HCT116 (cell line): Measurements from ENCODE around the gene SPAG6. TPM values are rescaled to one million over a fixed set of nuclear protein-coding genes. Genes with fewer than 3 reads are reported as not detected.

Experiments
- ATAC-seq: fragments of 200-7000 bp; cut with Tn5 transposase; 2 replicates; pipeline ENCODE4 v1.9.1; 2020; ENCODE audit warnings: mild to moderate bottlenecking, moderate library complexity
- BruUV-seq: library from RNA; stranded (reverse); fragments of 400-500 nt; replicated peaks from 2 replicates; lab custom pipeline; 2021; lab: Mats Ljungman, UMichigan
- CTCF ChIA-PET: fragments of 300-600 bp; sonication (Branson Sonifier 250); formaldehyde crosslinking; loops from one replicate; lab custom pipeline; 2021; ENCODE audit warnings: antibody characterized with exemption; lab: Charles Lee
- POLR2A ChIA-PET: fragments of 300-600, 350-600 bp; sonication (Branson Sonifier 250); formaldehyde crosslinking; loops from one replicate; lab custom pipeline; 2021; ENCODE audit warnings: antibody characterized with exemption; lab: Charles Lee
- RAD21 ChIA-PET, 2 experiments: fragments of 300-600 bp; sonication (Branson Sonifier 250); formaldehyde crosslinking; loops; one replicate each; lab custom pipeline; 2023; ENCODE audit warnings: low total read pairs in 2 of 2; ENCODE audit not compliant: uncharacterized antibody in 2 of 2, unreplicated experiment in 2 of 2, low non-redundant PET in 1 of 2; lab: Charles Lee
- DNase-seq: peaks from one replicate; pipeline ENCODE4 v3.0.0-alpha.2; 2010; ENCODE audit warnings: low read depth, low spot score
- H2AFZ ChIP-seq: fragments of 200-600 bp; shearing (Covaris generic), sonication (generic); 2 replicates; pipeline ENCODE4 v1.6.1; 2017; ENCODE audit warnings: low read depth, mixed run types, mixed read lengths, antibody characterized with exemption, low read length; ENCODE audit not compliant: poor library complexity, severe bottlenecking
- H3K27ac ChIP-seq: 2 replicates; pipeline ENCODE4 v1.5.1; 2012; ENCODE audit warnings: low read depth, low read length
- H3K27me3 ChIP-seq: fragments of 200-600 bp; sonication (generic); 2 replicates; pipeline ENCODE4 v1.6.1; 2016; ENCODE audit warnings: mixed run types, low read length, mixed read lengths; ENCODE audit not compliant: insufficient read depth
- H3K36me3 ChIP-seq, 2 experiments: fragments of 200-500 bp in 1 of 2; fragments of 200-600 bp in 1 of 2; sonication (Bioruptor generic) in 1 of 2; sonication (generic) in 1 of 2; 2 replicates each; pipeline versions ENCODE4 v1.5.1 to v1.6.1; 2014 to 2016; ENCODE audit warnings: low read length in 2 of 2, inconsistent platforms in 1 of 2, mixed read lengths in 1 of 2, mixed run types in 1 of 2; ENCODE audit not compliant: insufficient read depth in 2 of 2, control insufficient read depth in 1 of 2
- H3K4me1 ChIP-seq, 2 experiments: fragments of 200-600 bp in 1 of 2; sonication (generic) in 1 of 2; 2 replicates each; pipeline versions ENCODE4 v1.5.1 to v1.6.1; 2012 to 2017; ENCODE audit warnings: low read length in 2 of 2, inconsistent platforms in 1 of 2, mild to moderate bottlenecking in 1 of 2, mixed read lengths in 1 of 2, mixed run types in 1 of 2, moderate library complexity in 1 of 2; ENCODE audit not compliant: insufficient read depth in 2 of 2, control insufficient read depth in 1 of 2
- H3K4me2 ChIP-seq: fragments of 200-600 bp; sonication (generic); 2 replicates; pipeline ENCODE4 v1.6.1; 2017; ENCODE audit warnings: mixed run types, low read length, mixed read lengths
- H3K4me3 ChIP-seq, 2 experiments: fragments of 200-600 bp in 1 of 2; sonication (generic) in 1 of 2; replicated peaks in 1 of 2; 2 replicates each; pipeline ENCODE4 v1.5.1; 2011 to 2016; ENCODE audit warnings: low read length in 2 of 2, control low read depth in 1 of 2, low read depth in 1 of 2, mild to moderate bottlenecking in 1 of 2, mixed read lengths in 1 of 2, mixed run types in 1 of 2
- H3K79me2 ChIP-seq: fragments of 200-600 bp; sonication (generic); 2 replicates; pipeline ENCODE4 v1.6.1; 2017; ENCODE audit warnings: mild to moderate bottlenecking, mixed run types, low read length, moderate library complexity, mixed read lengths; ENCODE audit not compliant: insufficient read depth
- H3K9ac ChIP-seq: fragments of 200-600 bp; sonication (generic); 2 replicates; pipeline ENCODE4 v1.6.1; 2016; ENCODE audit warnings: low read length, mixed read lengths
- H3K9me2 ChIP-seq: fragments of 200-600 bp; sonication (generic), shearing (Covaris generic); 2 replicates; pipeline ENCODE4 v1.6.1; 2017; ENCODE audit warnings: mixed run types, mild to moderate bottlenecking, moderate library complexity; ENCODE audit not compliant: insufficient read depth
- H3K9me3 ChIP-seq, 2 experiments: fragments of 200-500 bp in 1 of 2; fragments of 200-600 bp in 1 of 2; sonication (Bioruptor generic) in 1 of 2; sonication (generic) in 1 of 2; 2 replicates each; pipeline ENCODE4 v1.6.1; 2014 to 2017; ENCODE audit warnings: low read length in 2 of 2, mixed read lengths in 2 of 2, inconsistent platforms in 1 of 2, low read depth in 1 of 2, mild to moderate bottlenecking in 1 of 2, mixed run types in 1 of 2, moderate library complexity in 1 of 2; ENCODE audit not compliant: control insufficient read depth in 1 of 2, insufficient read depth in 1 of 2
- H4K20me1 ChIP-seq: fragments of 200-600 bp; sonication (generic), shearing (Covaris generic); 2 replicates; pipeline ENCODE4 v1.6.1; 2017; ENCODE audit warnings: mixed run types, mild to moderate bottlenecking, moderate library complexity; ENCODE audit not compliant: insufficient read depth
- CEBPB ChIP-seq: IDR thresholded peaks from 2 replicates; pipeline ENCODE4 v1.6.1; 2012; ENCODE audit warnings: low read depth
- ELF1 ChIP-seq: IDR thresholded peaks from 2 replicates; pipeline ENCODE4 v1.6.1; 2012; ENCODE audit warnings: low read depth, borderline replicate concordance
- SIN3A ChIP-seq: IDR thresholded peaks from 2 replicates; pipeline ENCODE4 v1.6.1; 2012; ENCODE audit warnings: low read depth
- SRF ChIP-seq: IDR thresholded peaks from 2 replicates; pipeline ENCODE4 v1.6.1; 2012; ENCODE audit warnings: low read depth
- TCF7L2 ChIP-seq: IDR thresholded peaks from 2 replicates; pipeline ENCODE4 v1.7.0; 2011; ENCODE audit warnings: borderline replicate concordance, inconsistent platforms; ENCODE audit not compliant: insufficient read depth, insufficient read length; ENCODE audit errors: extremely low read depth
- YY1 ChIP-seq: IDR thresholded peaks from 2 replicates; pipeline ENCODE4 v1.6.1; 2011; ENCODE audit warnings: low read length, low read depth, moderate library complexity, mild to moderate bottlenecking; ENCODE audit not compliant: insufficient replicate concordance; ENCODE audit errors: extremely low read depth
- intact Hi-C: fragments of 100-400 bp; cut with micrococcal nuclease; formaldehyde crosslinking; loops from 2 replicates; pipeline ENCODE4 v1.10.0; 2022
- total RNA-seq: library from RNA; stranded (reverse); gene quantifications from one replicate; pipeline ENCODE4 v1.2.1, GENCODE V29; 2021; ENCODE audit not compliant: unreplicated experiment
- TF ChIP-seq, protein P1 (sequence below): IDR thresholded peaks from 2 replicates; pipeline ENCODE4 v1.6.1; 2012; ENCODE audit warnings: low read depth

SPAG6 gene
- total RNA-seq, 1 experiment from 2014 or later, result not detected

DNA sequence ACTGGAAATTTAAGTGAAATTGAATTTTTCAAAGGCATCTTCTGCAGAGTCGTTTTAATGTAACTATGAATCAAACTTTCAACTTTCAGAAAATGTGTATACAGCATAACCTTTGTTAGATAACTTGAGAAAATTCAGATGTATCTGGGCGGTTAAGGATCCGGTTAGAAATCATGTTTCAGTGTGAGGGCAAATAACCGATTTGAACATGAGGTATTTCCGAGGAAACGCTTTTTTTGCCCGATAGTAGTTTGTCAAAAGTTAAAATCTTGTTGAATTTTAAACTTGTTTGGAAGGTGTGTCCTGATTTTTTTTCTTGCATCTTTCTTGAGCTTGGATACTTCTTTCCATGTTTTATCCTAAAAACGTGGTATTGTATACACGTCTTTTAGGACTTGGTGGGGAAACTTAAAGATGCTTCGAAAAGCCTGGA is 25.7 kb upstream of the SPAG6 start:
- intact Hi-C loops, result loop anchor here (2.0 to 5.0 kb wide), 2 partner anchors 73 to 108 kb away; no protein-coding TSS in a partner anchor
- Histone ChIP-seq H4K20me1 (peaks cover 19% of the 10 kb centered on the region; the same call in 1 of the 2 replicates), H3K4me1 (peaks cover 6 to 55% of the 10 kb centered on the region in 2 experiments; a peak in 3 of 4 replicates), H3K79me2 (peaks cover 42% of the 10 kb centered on the region), H3K36me3 (no peaks in the 10 kb centered on the region), H3K9me2 (no peaks in the 10 kb centered on the region), H3K27me3 (peaks cover 22% of the 10 kb centered on the region), H3K9me3 (no peaks in the 10 kb centered on the region), H3K4me2 (peak overlapping the region; percentile 85), H3K9ac (peak overlapping the region; percentile 57), H3K27ac (no peak overlapping the region), H2AFZ (no peak overlapping the region), H3K4me3 (peak overlapping the region; percentile 38 to 55)
- RAD21 ChIA-PET, result no interaction called here
- ATAC-seq (no peak), DNase-seq (no peak)
- CTCF ChIA-PET, result interaction anchor here (0.8 kb wide), 1 partner anchor 21 kb away, joined by 3 read pairs; no protein-coding TSS in a partner anchor
- TF ChIP-seq TCF7L2 (no peak), CEBPB (no peak), SIN3A (no peak), ELF1 (no peak), YY1 (no peak), SRF (no peak)
- TF ChIP-seq, protein P1, sequence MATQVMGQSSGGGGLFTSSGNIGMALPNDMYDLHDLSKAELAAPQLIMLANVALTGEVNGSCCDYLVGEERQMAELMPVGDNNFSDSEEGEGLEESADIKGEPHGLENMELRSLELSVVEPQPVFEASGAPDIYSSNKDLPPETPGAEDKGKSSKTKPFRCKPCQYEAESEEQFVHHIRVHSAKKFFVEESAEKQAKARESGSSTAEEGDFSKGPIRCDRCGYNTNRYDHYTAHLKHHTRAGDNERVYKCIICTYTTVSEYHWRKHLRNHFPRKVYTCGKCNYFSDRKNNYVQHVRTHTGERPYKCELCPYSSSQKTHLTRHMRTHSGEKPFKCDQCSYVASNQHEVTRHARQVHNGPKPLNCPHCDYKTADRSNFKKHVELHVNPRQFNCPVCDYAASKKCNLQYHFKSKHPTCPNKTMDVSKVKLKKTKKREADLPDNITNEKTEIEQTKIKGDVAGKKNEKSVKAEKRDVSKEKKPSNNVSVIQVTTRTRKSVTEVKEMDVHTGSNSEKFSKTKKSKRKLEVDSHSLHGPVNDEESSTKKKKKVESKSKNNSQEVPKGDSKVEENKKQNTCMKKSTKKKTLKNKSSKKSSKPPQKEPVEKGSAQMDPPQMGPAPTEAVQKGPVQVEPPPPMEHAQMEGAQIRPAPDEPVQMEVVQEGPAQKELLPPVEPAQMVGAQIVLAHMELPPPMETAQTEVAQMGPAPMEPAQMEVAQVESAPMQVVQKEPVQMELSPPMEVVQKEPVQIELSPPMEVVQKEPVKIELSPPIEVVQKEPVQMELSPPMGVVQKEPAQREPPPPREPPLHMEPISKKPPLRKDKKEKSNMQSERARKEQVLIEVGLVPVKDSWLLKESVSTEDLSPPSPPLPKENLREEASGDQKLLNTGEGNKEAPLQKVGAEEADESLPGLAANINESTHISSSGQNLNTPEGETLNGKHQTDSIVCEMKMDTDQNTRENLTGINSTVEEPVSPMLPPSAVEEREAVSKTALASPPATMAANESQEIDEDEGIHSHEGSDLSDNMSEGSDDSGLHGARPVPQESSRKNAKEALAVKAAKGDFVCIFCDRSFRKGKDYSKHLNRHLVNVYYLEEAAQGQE, result no peak
- BruUV-seq, result no TSS peak
- POLR2A ChIA-PET, result no interaction called here
